ENCODE measurements around the gene JMJD8. TPM values are rescaled to one million over a fixed set of nuclear protein-coding genes. Genes with fewer than 3 reads are reported as not detected.
A peak's percentile ranks its signal among the peaks of the same experiment; 100 is the strongest.
"Not testable (repeated sequence)": the region's sequence is repeated elsewhere in the genome, so short reads cannot be mapped to it uniquely, and the experiment has no call there.

Gene JMJD8
- total RNA-seq, 1 donor, result 42.8 TPM

GRCh38 chr16:714079-714478, 29.9 kb upstream of the JMJD8 start:
- TF ChIP-seq CTCF (IDR thresholded peaks at IDR 0.05; ENCODE audit: insufficient read depth, low read length), result no peak
- no peak for DNase-seq (ENCODE audit: low read depth)
- H3K4me3 ChIP-seq (ENCODE audit: low read depth, low read length), result no peak overlapping the region

- peak; percentile 88 for DNase-seq (ENCODE audit: low read depth)
- peak; percentile 47 for TF ChIP-seq CTCF (IDR thresholded peaks at IDR 0.05; ENCODE audit: insufficient read depth, low read length)
- not testable (repeated sequence) for H3K4me3 ChIP-seq (ENCODE audit: low read depth, low read length)
Measured at GRCh38 chr16:712740-713250, 28.7 kb upstream of the JMJD8 start.

GRCh38 chr16:711548-712320, 27.6 kb upstream of the JMJD8 start:
- no peak overlapping the region for H3K4me3 ChIP-seq (ENCODE audit: low read depth, low read length)
- peak; percentile 61 for DNase-seq (ENCODE audit: low read depth)
- TF ChIP-seq CTCF (IDR thresholded peaks at IDR 0.05; ENCODE audit: insufficient read depth, low read length), result peak; percentile 85

GRCh38 chr16:711084-711483, 26.9 kb upstream of the JMJD8 start:
- no peak for DNase-seq (ENCODE audit: low read depth)
- no peak for TF ChIP-seq CTCF (IDR thresholded peaks at IDR 0.05; ENCODE audit: insufficient read depth, low read length)
- H3K4me3 ChIP-seq (ENCODE audit: low read depth, low read length), result no peak overlapping the region

GRCh38 chr16:710500-711075, 26.5 kb upstream of the JMJD8 start:
- TF ChIP-seq CTCF (IDR thresholded peaks at IDR 0.05; ENCODE audit: insufficient read depth, low read length), result no peak
- H3K4me3 ChIP-seq (ENCODE audit: low read depth, low read length), result no peak overlapping the region
- no peak for DNase-seq (ENCODE audit: low read depth)

- DNase-seq (ENCODE audit: low read depth), result peak; percentile 82
- H3K4me3 ChIP-seq (ENCODE audit: low read depth, low read length), result no peak overlapping the region
- TF ChIP-seq CTCF (IDR thresholded peaks at IDR 0.05; ENCODE audit: insufficient read depth, low read length), result peak; percentile 8
Measured at GRCh38 chr16:709566-710499, 25.7 kb upstream of the JMJD8 start.
